H1 (cell line): Measurements from ENCODE around the gene CALML4. TPM values are rescaled to one million over a fixed set of nuclear protein-coding genes. Genes with fewer than 3 reads are reported as not detected.

Source experiments
- CTCF ChIA-PET: fragments of 300-600 bp; sonication (Branson Sonifier 250); formaldehyde crosslinking; loops from one replicate; lab custom pipeline; 2021; ENCODE audit not compliant: partially characterized antibody; lab: Charles Lee
- POLR2A ChIA-PET: fragments of 300-600 bp; sonication (Branson Sonifier 250); formaldehyde crosslinking; loops from one replicate; lab custom pipeline; 2021; ENCODE audit warnings: inconsistent platforms; ENCODE audit not compliant: partially characterized antibody; lab: Charles Lee
- DNase-seq, 2 experiments: peaks; one replicate each; pipeline versions ENCODE4 v3.0.0 to v3.0.0-alpha.2; 2010 to 2022; ENCODE audit warnings: low spot score in 2 of 2, low read depth in 1 of 2, mixed read lengths in 1 of 2
- FAIRE-seq: peaks from 2 replicates; lab custom pipeline; 2011; peaks lifted over from hg19 to GRCh38; lab: Jason Lieb, UNC
- H2AFZ ChIP-seq: 2 replicates; pipeline ENCODE4 v1.8.1; 2012; ENCODE audit warnings: low read length, inconsistent platforms
- H2AK5ac ChIP-seq: 2 replicates; pipeline ENCODE4 v1.6.1; 2013; ENCODE audit warnings: low read depth, low read length
- H2BK120ac ChIP-seq: replicated peaks from 2 replicates; pipeline ENCODE3; 2013; ENCODE audit warnings: low read depth, low read length, inconsistent platforms
- H2BK12ac ChIP-seq: 2 replicates; pipeline ENCODE4 v1.6.1; 2013; ENCODE audit warnings: low read depth, low read length
- H2BK15ac ChIP-seq: 2 replicates; pipeline ENCODE4 v1.6.1; 2013; ENCODE audit warnings: low read length
- H2BK20ac ChIP-seq: 2 replicates; pipeline ENCODE4 v1.6.1; 2013; ENCODE audit warnings: low read length
- H2BK5ac ChIP-seq: 2 replicates; pipeline ENCODE4 v1.6.1; 2013; ENCODE audit warnings: low read depth, low read length
- H3K14ac ChIP-seq: 2 replicates; pipeline ENCODE4 v1.6.1; 2013; ENCODE audit warnings: inconsistent platforms; ENCODE audit not compliant: insufficient read length
- H3K18ac ChIP-seq: 2 replicates; pipeline ENCODE4 v1.6.1; 2013; ENCODE audit warnings: low read length; ENCODE audit errors: extremely low read depth
- H3K23ac ChIP-seq: 2 replicates; pipeline ENCODE4 v1.6.1; 2013; ENCODE audit warnings: inconsistent platforms; ENCODE audit not compliant: insufficient read length
- H3K23me2 ChIP-seq: 2 replicates; pipeline ENCODE4 v1.6.1; 2013; ENCODE audit warnings: low read depth, low read length
- H3K27ac ChIP-seq: 2 replicates; pipeline ENCODE4 v1.6.1; 2011; ENCODE audit warnings: low read depth, low read length, inconsistent platforms
- H3K27me3 ChIP-seq, 4 experiments: replicated peaks in 1 of 4; 1 replicate in 1 of 4; 2 replicates in 3 of 4; pipeline versions ENCODE4 v1.6.1 to v1.8.1; 2011 to 2013; ENCODE audit warnings: low read length in 3 of 4, mild to moderate bottlenecking in 3 of 4, inconsistent platforms in 2 of 4, mixed read lengths in 2 of 4, moderate library complexity in 1 of 4; ENCODE audit not compliant: control insufficient read depth in 3 of 4, insufficient read depth in 3 of 4; ENCODE audit errors: extremely low read depth in 1 of 4
- H3K36me3 ChIP-seq, 4 experiments: 2 replicates each; pipeline versions ENCODE4 v1.6.1 to v1.8.1; 2011 to 2013; ENCODE audit warnings: mild to moderate bottlenecking in 4 of 4, low read length in 3 of 4, moderate library complexity in 2 of 4, control low read depth in 1 of 4, inconsistent platforms in 1 of 4; ENCODE audit not compliant: insufficient read depth in 4 of 4, control insufficient read depth in 2 of 4
- H3K4ac ChIP-seq: replicated peaks from 2 replicates; pipeline ENCODE3; 2013; ENCODE audit warnings: low read length, low read depth, mixed read lengths, inconsistent platforms; ENCODE audit not compliant: insufficient read length
- H3K4me1 ChIP-seq, 4 experiments: replicated peaks in 1 of 4; 1 replicate in 1 of 4; 2 replicates in 3 of 4; pipeline versions ENCODE4 v1.6.1 to v1.8.1; 2011 to 2013; ENCODE audit warnings: low read length in 3 of 4, inconsistent platforms in 2 of 4, mixed read lengths in 1 of 4; ENCODE audit not compliant: insufficient read depth in 4 of 4, control insufficient read depth in 3 of 4
- H3K4me2 ChIP-seq, 2 experiments: 2 replicates each; pipeline versions ENCODE4 v1.6.1 to v1.8.1; 2011 to 2013; ENCODE audit warnings: low read depth in 2 of 2, low read length in 2 of 2, control low read depth in 1 of 2, inconsistent platforms in 1 of 2, mild to moderate bottlenecking in 1 of 2; ENCODE audit not compliant: insufficient read depth in 1 of 2
- H3K4me3 ChIP-seq, 4 experiments: fragments of 200-600, 300-600 bp in 1 of 4; sonication (generic), shearing (Covaris generic), sonication (Bioruptor Twin) in 1 of 4; 2 replicates each; pipeline versions ENCODE4 v1.5.1 to v1.8.1; 2011 to 2016; ENCODE audit warnings: low read length in 4 of 4, low read depth in 3 of 4, control low read depth in 2 of 4, inconsistent platforms in 2 of 4, mild to moderate bottlenecking in 2 of 4, mixed read lengths in 1 of 4, moderate library complexity in 1 of 4; ENCODE audit not compliant: insufficient read depth in 2 of 4; ENCODE audit errors: extremely low read depth in 1 of 4
- H3K56ac ChIP-seq: replicated peaks from 2 replicates; pipeline ENCODE3; 2013; ENCODE audit warnings: low read depth, mild to moderate bottlenecking, mixed read lengths, low read length, inconsistent platforms; ENCODE audit not compliant: insufficient read length
- H3K79me1 ChIP-seq: 2 replicates; pipeline ENCODE4 v1.6.1; 2013; ENCODE audit warnings: low read depth, low read length, control low read depth
- H3K79me2 ChIP-seq, 2 experiments: 2 replicates each; pipeline versions ENCODE4 v1.6.1 to v1.8.1; 2012 to 2013; ENCODE audit warnings: low read length in 2 of 2, mild to moderate bottlenecking in 2 of 2, inconsistent platforms in 1 of 2; ENCODE audit not compliant: insufficient read depth in 2 of 2, control insufficient read depth in 1 of 2
- H3K9ac ChIP-seq, 4 experiments: replicated peaks in 1 of 4; 1 replicate in 1 of 4; 2 replicates in 3 of 4; pipeline versions ENCODE4 v1.6.1 to v1.8.1; 2011 to 2013; ENCODE audit warnings: low read depth in 3 of 4, low read length in 3 of 4, control low read depth in 2 of 4, mild to moderate bottlenecking in 2 of 4, moderate library complexity in 2 of 4, inconsistent platforms in 1 of 4; ENCODE audit errors: extremely low read depth in 1 of 4
- H3K9me3 ChIP-seq, 2 experiments: 2 replicates each; pipeline versions ENCODE4 v1.6.1 to v1.8.1; 2012 to 2013; ENCODE audit warnings: mild to moderate bottlenecking in 2 of 2, moderate library complexity in 2 of 2, control low read depth in 1 of 2, inconsistent platforms in 1 of 2, low read depth in 1 of 2, low read length in 1 of 2, mixed read lengths in 1 of 2; ENCODE audit not compliant: insufficient read depth in 2 of 2
- H4K20me1 ChIP-seq, 2 experiments: replicated peaks in 1 of 2; 2 replicates each; pipeline versions ENCODE3 to v1.8.1; 2011 to 2013; ENCODE audit warnings: inconsistent platforms in 2 of 2, low read length in 2 of 2, mild to moderate bottlenecking in 1 of 2; ENCODE audit not compliant: insufficient read depth in 2 of 2, control insufficient read depth in 1 of 2
- H4K5ac ChIP-seq: 2 replicates; pipeline ENCODE4 v1.6.1; 2013; ENCODE audit warnings: low read length, low read depth, mixed read lengths, inconsistent platforms; ENCODE audit not compliant: insufficient read length
- H4K8ac ChIP-seq: 2 replicates; pipeline ENCODE4 v1.8.0; 2013; ENCODE audit warnings: mild to moderate bottlenecking, moderate library complexity, low read length, inconsistent platforms; ENCODE audit not compliant: insufficient read depth; ENCODE audit errors: extremely low read depth
- H4K91ac ChIP-seq: replicated peaks from 2 replicates; pipeline ENCODE3; 2013; ENCODE audit warnings: low read length, mixed read lengths, inconsistent platforms; ENCODE audit not compliant: insufficient read length
- ASH2L ChIP-seq: fragments of 200-600, 300-600 bp; sonication (generic); IDR thresholded peaks from one replicate; pipeline ENCODE4 v1.7.1; 2017; ENCODE audit warnings: low read length
- CBX8 ChIP-seq: fragments of 300-800, 300-1000 bp; sonication (generic); IDR thresholded peaks from 2 replicates; pipeline ENCODE4 v1.7.1; 2016; ENCODE audit warnings: low read depth, low read length, borderline replicate concordance
- EGR1 ChIP-seq: IDR thresholded peaks from 2 replicates; pipeline ENCODE4 v1.6.1; 2011; ENCODE audit warnings: low read depth, low read length, borderline replicate concordance
- SIX5 ChIP-seq: IDR thresholded peaks from 2 replicates; pipeline ENCODE4 v1.6.1; 2011; ENCODE audit warnings: mild to moderate bottlenecking, low read depth, low read length
- SP2 ChIP-seq: IDR thresholded peaks from 2 replicates; pipeline ENCODE4 v1.6.1; 2012; ENCODE audit warnings: mild to moderate bottlenecking, low read length, inconsistent platforms
- SRF ChIP-seq: IDR thresholded peaks from 2 replicates; pipeline ENCODE4 v1.6.1; 2011; ENCODE audit warnings: mild to moderate bottlenecking, low read depth, low read length, moderate library complexity
- TBP ChIP-seq: IDR thresholded peaks from 2 replicates; pipeline ENCODE4 v1.6.1; 2011; ENCODE audit warnings: low read depth, low read length, improper control_type of control experiment
- TEAD4 ChIP-seq: IDR thresholded peaks from 2 replicates; pipeline ENCODE4 v1.6.1; 2012; ENCODE audit warnings: low read depth, low read length, inconsistent platforms, mixed read lengths
- YY1 ChIP-seq: IDR thresholded peaks from 2 replicates; pipeline ENCODE4 v1.6.1; 2011; ENCODE audit warnings: low read depth, mild to moderate bottlenecking, low read length
- ZNF274 ChIP-seq: IDR thresholded peaks from 2 replicates; pipeline ENCODE4 v1.7.0; 2012; ENCODE audit warnings: low read length, borderline replicate concordance; ENCODE audit errors: extremely low read depth
- WGBS, 2 experiments: shearing (Covaris generic) in 1 of 2; methylation state at CpG; one replicate each; pipeline versions ENCODE4 v1.1.6 to v1.1.7; 2013 to 2015; ENCODE audit warnings: low lambda C conversion rate in 2 of 2, mixed read lengths in 2 of 2, inconsistent platforms in 1 of 2, low coverage in 1 of 2, missing lambda C conversion rate in 1 of 2; ENCODE audit not compliant: insufficient replicate concordance in 2 of 2, insufficient coverage in 1 of 2, insufficient read length in 1 of 2; ENCODE audit errors: extremely low coverage in 1 of 2, missing lambda C conversion rate in 1 of 2; 5-methylcytosine and 5-hydroxymethylcytosine counted together
- polyA plus RNA-seq, 7 experiments: library from polyadenylated mRNA; depleted of rRNA in 3 of 7; stranded (reverse) in 5 of 7; unstranded in 2 of 7; fragments of >200 nt in 5 of 7; fragments of 200-250 nt in 2 of 7; gene quantifications; 1 replicate in 5 of 7; 2 replicates in 1 of 7; 4 replicates in 1 of 7; pipeline versions ENCODE4 v1.2.1 to v1.2.3, GENCODE V29; 2011 to 2013; ENCODE audit warnings: missing spikeins in 2 of 7, mixed read lengths in 2 of 7
- total RNA-seq: library from RNA; stranded (reverse); fragmentation: NEBNext Ultra II Directional; extraction: Animal tissue kit (Norgen Biotek cat#: 25700); gene quantifications from 2 replicates; pipeline ENCODE4 v1.2.1, GENCODE V29; 2021

The CALML4 gene
- total and polyA plus RNA-seq, 2 of the 8 experiments (the other 6 are each of a cell fraction or from before 2014, with no cell fraction given): 3.8 to 12.5 TPM

GRCh38 chr15:68186671-68187397 lies 18.3 kb downstream of the CALML4 start:
- Histone ChIP-seq H2BK5ac (no peak overlapping the region), H3K23me2 (peaks cover 1% of the 10 kb centered on the region; the same call in 1 of the 2 replicates), H2BK15ac (no peak overlapping the region), H4K91ac (no peak overlapping the region), H3K79me1 (no peaks in the 10 kb centered on the region), H4K8ac (no peak overlapping the region), H4K5ac (no peak overlapping the region), H2AK5ac (no peak overlapping the region), H3K4me3 (no peak overlapping the region), H3K27me3 (no peaks in the 10 kb centered on the region), H3K79me2 (no peaks in the 10 kb centered on the region), H3K23ac (no peak overlapping the region), H2BK12ac (no peak overlapping the region), H3K4me1 (no peaks in the 10 kb centered on the region; a peak in 1 of 7 replicates), H3K9me3 (no peaks in the 10 kb centered on the region), H2BK120ac (no peak overlapping the region), H3K56ac (no peak overlapping the region), H3K14ac (no peak overlapping the region), H3K27ac (no peak overlapping the region), H3K9ac (no peak overlapping the region), H4K20me1 (no peaks in the 10 kb centered on the region), H2BK20ac (no peak overlapping the region), H2AFZ (no peak overlapping the region), H3K4ac (no peak overlapping the region), H3K4me2 (no peak overlapping the region), H3K18ac (no peak overlapping the region), H3K36me3 (peaks cover 0 to 47% (median 16%) of the 10 kb centered on the region in 4 experiments; a peak in 5 of 8 replicates)
- DNase-seq (no peak), FAIRE-seq (no peak)
- ChIA-PET CTCF (interaction anchor here (0.8 to 4.2 kb wide), 2 partner anchors 8 to 324 kb away, joined by 3 to 36 read pairs; no protein-coding TSS in a partner anchor), POLR2A (no interaction called here)
- TF ChIP-seq ZNF274: no peak
- no peak for TF ChIP-seq YY1
- TF ChIP-seq TBP: no peak
- TF ChIP-seq CBX8: no peak
- no peak for TF ChIP-seq SP2
- TF ChIP-seq TEAD4: no peak
- TF ChIP-seq ASH2L: no peak
- TF ChIP-seq EGR1: no peak
- TF ChIP-seq SIX5: no peak
- no peak for TF ChIP-seq SRF
- WGBS, 2 experiments: 94% methylated on average over 5 of the region's 5 CpGs; no CpG with 5 or more reads in 1 of the 2 experiments
